Aorta (tissue), 5 donors: ENCODE data around the gene POLQ. TPM values are rescaled to one million over a fixed set of nuclear protein-coding genes. Genes with fewer than 3 reads are reported as not detected.
"Not testable (repeated sequence)": the region's sequence is repeated elsewhere in the genome, so short reads cannot be mapped to it uniquely, and the experiment has no call there.

Experiments used
- ATAC-seq: fragments of 200-7000 bp; cut with Tn5 transposase; one replicate; pipeline ENCODE4 v1.9.1; 2022; ENCODE audit warnings: moderate library complexity; ENCODE audit not compliant: low FRiP score
- DNase-seq, 2 donors: peaks; one replicate each; pipeline ENCODE4 v3.0.0-alpha.2; 2020
- H3K27ac ChIP-seq, 2 donors: one replicate each; pipeline ENCODE4 v1.5.1; 2013; ENCODE audit warnings: low read length in 2 of 2, mild to moderate bottlenecking in 2 of 2, moderate library complexity in 2 of 2, control low read depth in 1 of 2, inconsistent platforms in 1 of 2, low read depth in 1 of 2
- H3K27me3 ChIP-seq, 2 donors: one replicate each; pipeline ENCODE4 v1.6.1; 2013; ENCODE audit warnings: control low read depth in 1 of 2, low read length in 1 of 2, mild to moderate bottlenecking in 1 of 2, moderate library complexity in 1 of 2; ENCODE audit not compliant: insufficient read depth in 2 of 2, control insufficient read depth in 1 of 2
- H3K36me3 ChIP-seq, 2 donors: one replicate each; pipeline ENCODE4 v1.6.1; 2013; ENCODE audit warnings: control low read depth in 1 of 2, low read length in 1 of 2, mild to moderate bottlenecking in 1 of 2; ENCODE audit not compliant: insufficient read depth in 2 of 2, control insufficient read depth in 1 of 2
- H3K4me1 ChIP-seq, 2 donors: one replicate each; pipeline ENCODE4 v1.6.1; 2013; ENCODE audit warnings: low read length in 2 of 2, control low read depth in 1 of 2, mild to moderate bottlenecking in 1 of 2, moderate library complexity in 1 of 2; ENCODE audit not compliant: insufficient read depth in 2 of 2, control insufficient read depth in 1 of 2
- H3K4me3 ChIP-seq, 2 donors: one replicate each; pipeline ENCODE4 v1.5.1; 2013; ENCODE audit warnings: low read length in 2 of 2, control low read depth in 1 of 2, mild to moderate bottlenecking in 1 of 2
- H3K9me3 ChIP-seq: one replicate; pipeline ENCODE4 v1.6.1; 2013; ENCODE audit warnings: mild to moderate bottlenecking, low read length; ENCODE audit not compliant: control insufficient read depth
- WGBS, 2 donors: extraction: QIAGEN DNeasy Blood & Tissue Kit; methylation state at CpG; one replicate each; pipeline ENCODE4 v1.1.7; 2013; 5-methylcytosine and 5-hydroxymethylcytosine counted together
- intact Hi-C, 2 donors: fragments of 100-400 bp; cut with DNase I; formaldehyde crosslinking; loops; one replicate each; pipeline versions ENCODE4 v1.14.2 to v1.15.0; 2022
- polyA plus RNA-seq, 2 donors: library from polyadenylated mRNA; stranded (reverse); fragments of 200-250 nt; gene quantifications; one replicate each; pipeline ENCODE4 v1.2.3, GENCODE V29; 2013
- total RNA-seq, 2 donors: library from RNA; stranded (reverse); fragmentation: NEBNext Ultra II Directional; extraction: Animal tissue kit (Norgen Biotek cat#: 25700); gene quantifications; one replicate each; pipeline ENCODE4 v1.2.1, GENCODE V29; 2021
- donor health status: healthy with polysubstance abuse.
- donor health status: Bipolar disorder and iron deficiency.
- donor health status: DM: no; HTN: no; CAD: no.
- donor health status: DM: no; HTN: no; CAD: no.
- donor health status: DM: yes; HTN: yes; CAD: no.

Gene POLQ
- total and polyA plus RNA-seq, 4 donors, result 0.13 to 0.63 (median 0.23) TPM; not detected in 1

DNA sequence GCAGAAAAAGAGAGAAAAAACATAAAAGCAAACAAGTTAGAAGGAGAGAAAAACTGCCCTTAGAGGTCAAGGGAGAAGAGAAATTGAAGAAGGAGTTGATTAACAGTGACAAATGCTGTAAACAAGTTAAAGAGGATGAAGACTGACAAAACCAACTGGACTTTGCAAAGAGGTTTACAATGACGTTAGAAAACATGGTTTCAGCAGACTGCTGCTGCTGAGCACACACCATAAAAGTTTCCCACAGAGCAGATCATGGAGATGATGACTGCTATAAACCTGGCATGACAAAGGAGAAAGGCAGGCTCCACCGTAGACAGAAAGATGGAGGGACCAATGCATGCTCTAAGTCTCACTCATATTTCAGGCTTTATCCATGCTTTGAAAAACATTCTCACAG lies 78.7 kb downstream of the POLQ start:
- 44 to 47% methylated on average over 2 of the region's 2 CpGs for WGBS, 2 donors

DNA sequence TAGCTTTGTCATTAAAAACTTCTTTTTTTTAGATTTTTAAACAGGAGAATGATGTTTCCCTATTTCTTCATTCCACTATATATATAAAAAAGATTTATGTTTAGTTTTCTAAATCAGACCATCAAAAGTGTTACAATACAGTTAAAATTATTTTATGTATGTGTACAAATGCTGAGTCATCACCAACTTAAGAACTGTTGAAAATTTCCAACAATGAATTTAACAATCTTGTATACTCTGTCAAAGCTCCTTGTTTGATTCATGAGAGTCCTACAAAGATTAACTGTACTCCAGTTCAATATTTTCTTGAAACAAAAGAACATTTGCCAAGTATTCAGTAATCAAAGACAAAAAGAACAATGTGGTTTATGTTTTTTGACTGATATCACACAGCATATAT lies 82.0 kb downstream of the POLQ start:
- H3K9me3 ChIP-seq, result no peaks in the 10 kb centered on the region
- H3K36me3 ChIP-seq, result no peaks in the 10 kb centered on the region
- intact Hi-C loops, result no loop called here
- ATAC-seq (no peak), DNase-seq (no peak)
- no peak overlapping the region for H3K4me3 ChIP-seq
- no peaks in the 10 kb centered on the region for H3K27me3 ChIP-seq
- no peaks in the 10 kb centered on the region for H3K4me1 ChIP-seq
- no peak overlapping the region for H3K27ac ChIP-seq

More for the DNA sequence above, 78.7 kb downstream of the POLQ start:
- intact Hi-C loops, result no loop called here
- Histone ChIP-seq H3K27ac (no peak overlapping the region), H3K4me3 (no peak overlapping the region), H3K36me3 (no peaks in the 10 kb centered on the region), H3K4me1 (no peaks in the 10 kb centered on the region), H3K9me3 (no peaks in the 10 kb centered on the region), H3K27me3 (no peaks in the 10 kb centered on the region)
- ATAC-seq (no peak), DNase-seq (no peak)

DNA sequence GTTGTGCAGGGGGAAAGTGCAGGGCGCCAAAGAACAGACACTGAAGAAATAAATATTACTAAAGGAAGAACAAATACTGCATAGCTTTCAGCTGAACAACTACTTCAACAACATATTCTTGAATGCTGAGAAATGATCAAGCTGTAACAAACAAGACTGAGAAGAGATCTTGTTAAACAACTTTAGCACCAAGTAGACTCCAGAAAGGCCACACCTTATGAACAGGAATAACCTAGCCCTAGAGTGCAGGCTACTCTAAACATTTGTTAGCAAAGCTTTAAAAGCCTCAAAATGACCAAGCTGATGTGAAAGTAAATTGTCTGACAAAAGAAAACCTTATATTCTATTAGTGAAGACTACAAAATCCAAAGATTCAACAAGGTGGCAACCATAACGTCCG lies 83.2 kb downstream of the POLQ start:
- H3K4me3 ChIP-seq, result no peak overlapping the region
- H3K27me3 ChIP-seq, result no peaks in the 10 kb centered on the region
- intact Hi-C loops, result no loop called here
- H3K9me3 ChIP-seq, result no peaks in the 10 kb centered on the region
- ATAC-seq (no peak), DNase-seq (no peak)
- H3K36me3 ChIP-seq, result no peaks in the 10 kb centered on the region
- 92 to 93% methylated on average over 3 of the region's 3 CpGs for WGBS, 2 donors
- H3K4me1 ChIP-seq, result no peaks in the 10 kb centered on the region
- H3K27ac ChIP-seq, result no peak overlapping the region

- DNase-seq, ATAC-seq, H3K27me3 ChIP-seq, intact Hi-C loops, H3K4me3 ChIP-seq, H3K9me3 ChIP-seq, H3K27ac ChIP-seq, H3K4me1 ChIP-seq, H3K36me3 ChIP-seq: not testable (repeated sequence)
- WGBS, 2 donors, result 85 to 87% methylated on average over 12 of the region's 12 CpGs
Measured at GRCh38 chr3:121451752-121452151, 94.0 kb downstream of the POLQ start.

- no peaks in the 10 kb centered on the region for H3K27me3 ChIP-seq
- H3K27ac ChIP-seq, result no peak overlapping the region
- no peak for DNase-seq
- no peaks in the 10 kb centered on the region for H3K9me3 ChIP-seq
- no peak overlapping the region for H3K4me3 ChIP-seq
- no peak for ATAC-seq
- intact Hi-C loops, result no loop called here
- H3K4me1 ChIP-seq, result no peaks in the 10 kb centered on the region
- WGBS, 2 donors, result 90 to 94% methylated on average over 1 of the region's 1 CpG
- H3K36me3 ChIP-seq, result no peaks in the 10 kb centered on the region
Measured at GRCh38 chr3:121443456-121443855, 102.3 kb downstream of the POLQ start.

DNA sequence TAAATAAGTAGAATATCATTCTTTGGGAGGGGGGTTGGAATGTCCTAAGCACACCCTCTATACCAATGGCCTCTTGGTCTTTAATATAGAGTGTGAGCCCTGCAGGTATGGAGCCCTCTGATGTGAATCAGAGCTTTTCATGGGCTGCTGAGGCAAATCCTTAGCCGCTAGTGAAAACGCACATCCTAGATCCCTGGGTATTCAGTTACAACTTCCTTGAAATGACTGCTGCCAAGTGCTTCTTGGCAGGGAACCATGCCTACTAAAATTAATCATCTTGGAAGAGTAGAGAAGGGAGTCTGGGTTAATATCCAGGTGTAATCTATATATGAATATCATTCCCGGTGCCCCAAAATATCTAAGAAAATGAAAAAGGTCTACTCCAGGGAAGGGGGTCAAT lies 109.1 kb downstream of the POLQ start:
- H3K9me3 ChIP-seq, result no peaks in the 10 kb centered on the region
- no peaks in the 10 kb centered on the region for H3K36me3 ChIP-seq
- intact Hi-C loops, result no loop called here
- WGBS, 2 donors, result 36 to 45% methylated on average over 3 of the region's 3 CpGs
- no peaks in the 10 kb centered on the region for H3K4me1 ChIP-seq
- no peak overlapping the region for H3K27ac ChIP-seq
- no peak for ATAC-seq
- no peaks in the 10 kb centered on the region for H3K27me3 ChIP-seq
- DNase-seq, result no peak
- no peak overlapping the region for H3K4me3 ChIP-seq

- H3K27ac ChIP-seq, result no peak overlapping the region
- ATAC-seq (no peak), DNase-seq (no peak)
- no peak overlapping the region for H3K4me3 ChIP-seq
- intact Hi-C loops, result no loop called here
- H3K36me3 ChIP-seq, result no peaks in the 10 kb centered on the region
- H3K9me3 ChIP-seq, result no peaks in the 10 kb centered on the region
- 95 to 97% methylated on average over 2 of the region's 2 CpGs for WGBS, 2 donors
- no peaks in the 10 kb centered on the region for H3K27me3 ChIP-seq
- no peaks in the 10 kb centered on the region for H3K4me1 ChIP-seq
Measured at GRCh38 chr3:121436074-121436473, 109.7 kb downstream of the POLQ start.

DNA sequence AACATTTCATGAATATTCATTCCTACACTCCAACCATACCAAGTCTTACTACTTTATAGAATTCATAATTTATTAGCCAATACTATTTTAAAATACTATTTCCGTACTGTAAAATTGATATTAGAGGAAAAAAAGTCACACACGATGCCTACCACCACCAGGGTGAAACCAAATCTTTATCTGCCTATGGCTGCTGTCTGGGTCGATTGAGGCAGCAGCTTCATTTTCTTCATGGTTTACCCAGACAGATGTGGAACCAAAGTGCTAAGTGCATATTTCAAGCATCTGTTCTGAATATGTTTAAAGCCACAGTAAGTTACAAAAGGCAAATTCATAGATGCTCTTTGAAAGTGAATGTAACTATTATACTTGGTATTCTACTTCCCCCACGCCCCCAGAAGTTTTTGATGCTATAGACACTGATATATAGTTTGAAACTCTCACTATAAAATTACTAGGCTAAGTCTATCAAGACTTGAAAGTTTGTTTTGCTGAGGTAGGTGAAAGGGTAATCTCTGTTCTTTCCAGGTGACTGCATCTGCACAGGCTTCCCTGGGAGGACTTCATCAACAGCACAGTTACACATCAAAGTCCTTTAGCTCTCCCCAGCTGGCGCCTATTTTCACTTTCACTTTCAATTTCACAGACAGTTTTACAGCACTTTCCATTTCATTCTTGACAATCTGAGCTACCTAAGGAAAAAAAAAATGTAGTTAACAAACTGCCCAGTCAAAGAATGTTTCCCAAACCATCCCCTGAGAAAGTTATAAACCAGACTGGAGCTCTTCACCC lies 113.9 kb downstream of the POLQ start:
- intact Hi-C loops, result no loop called here
- no peak overlapping the region for H3K27ac ChIP-seq
- peak overlapping the region in 1 of 2 donors; percentile 51 for H3K4me3 ChIP-seq
- 64 to 67% methylated on average over 5 of the region's 5 CpGs for WGBS, 2 donors
- no peaks in the 10 kb centered on the region for H3K4me1 ChIP-seq
- no peaks in the 10 kb centered on the region for H3K27me3 ChIP-seq
- H3K9me3 ChIP-seq, result no peaks in the 10 kb centered on the region
- H3K36me3 ChIP-seq, result no peaks in the 10 kb centered on the region
- ATAC-seq, result peak; percentile 26
- no peak for DNase-seq

DNA sequence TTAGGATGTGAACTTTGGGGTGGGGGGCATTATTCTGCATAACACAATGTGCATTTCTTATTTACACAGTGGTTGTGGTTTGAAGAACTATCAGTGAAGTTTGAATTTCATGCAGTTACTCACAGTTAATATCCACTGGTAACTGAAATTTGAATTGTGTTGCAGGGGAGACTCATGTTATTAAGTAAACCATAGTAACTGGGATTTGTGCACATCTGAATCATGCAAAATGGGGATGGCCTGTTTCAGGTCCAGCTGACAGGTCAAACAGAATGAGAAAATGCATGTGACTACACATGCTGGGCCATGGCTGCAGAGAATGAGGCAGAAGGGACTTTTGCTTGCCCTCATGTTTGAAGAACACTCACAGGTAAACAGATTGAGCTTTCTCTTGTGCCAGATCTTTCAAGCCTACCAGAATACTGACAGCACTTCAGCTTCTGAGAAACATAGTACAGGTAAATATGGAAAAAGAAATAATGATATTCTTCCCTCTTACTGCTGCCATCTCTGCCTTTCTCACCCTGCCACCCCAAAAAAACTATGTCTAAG lies 115.0 kb downstream of the POLQ start:
- no peaks in the 10 kb centered on the region for H3K27me3 ChIP-seq
- no peaks in the 10 kb centered on the region for H3K36me3 ChIP-seq
- no peaks in the 10 kb centered on the region for H3K9me3 ChIP-seq
- H3K27ac ChIP-seq, result no peak overlapping the region
- ATAC-seq (no peak), DNase-seq (no peak)
- intact Hi-C loops, result no loop called here
- H3K4me1 ChIP-seq, result no peaks in the 10 kb centered on the region
- H3K4me3 ChIP-seq, result no peak overlapping the region
